WTC11 (cell line): ENCODE measurements around the gene FCGR3B.
"Not testable (repeated sequence)": the region's sequence is repeated elsewhere in the genome, so short reads cannot be mapped to it uniquely, and the experiment has no call there.

Source experiments
- TF ChIP-seq, protein P1 (sequence below): fragments of 200-600 bp; IDR thresholded peaks from 2 replicates; pipeline ENCODE4 v1.8.0; 2022; ENCODE audit warnings: antibody characterized with exemption
- TF ChIP-seq, protein P2 (sequence below): sonication (generic); formaldehyde crosslinking; IDR thresholded peaks from 2 replicates; pipeline ENCODE4 v1.8.1; 2022; ENCODE audit warnings: low read depth, missing genetic modification reagents, borderline replicate concordance

DNA sequence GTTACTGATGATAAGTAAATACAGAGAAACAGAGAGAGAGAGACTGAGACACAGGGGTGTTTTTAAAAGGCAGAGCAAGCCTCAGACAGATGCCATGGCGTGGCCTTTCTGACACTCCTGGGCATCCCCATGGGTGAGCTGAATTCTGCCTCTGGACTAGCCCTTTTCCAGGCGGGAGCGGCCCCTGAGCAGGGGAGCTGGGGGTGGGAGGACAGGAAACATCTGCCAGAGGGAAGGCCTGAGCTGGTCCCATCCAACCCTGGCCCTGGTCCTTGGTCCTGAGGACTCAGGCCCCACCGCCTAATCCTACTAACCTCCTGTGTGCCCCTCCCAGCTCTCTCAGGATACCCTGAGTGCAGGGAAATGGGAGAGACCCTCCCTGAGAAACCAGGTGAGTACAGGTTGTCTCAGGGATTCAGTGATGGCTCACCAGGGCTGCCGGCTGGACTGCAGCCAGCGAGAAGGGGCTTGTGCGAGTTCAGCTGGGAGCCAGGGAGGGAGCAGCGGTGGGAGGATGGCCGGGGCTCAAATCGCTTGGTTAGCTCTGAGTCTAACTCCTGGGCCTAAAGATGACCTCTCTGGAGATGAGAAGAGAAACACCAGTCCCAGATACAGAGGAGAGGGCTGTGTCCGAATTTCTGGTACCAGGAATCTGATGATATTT, 37.8 kb downstream of the FCGR3B start:
- TF ChIP-seq, protein P1, sequence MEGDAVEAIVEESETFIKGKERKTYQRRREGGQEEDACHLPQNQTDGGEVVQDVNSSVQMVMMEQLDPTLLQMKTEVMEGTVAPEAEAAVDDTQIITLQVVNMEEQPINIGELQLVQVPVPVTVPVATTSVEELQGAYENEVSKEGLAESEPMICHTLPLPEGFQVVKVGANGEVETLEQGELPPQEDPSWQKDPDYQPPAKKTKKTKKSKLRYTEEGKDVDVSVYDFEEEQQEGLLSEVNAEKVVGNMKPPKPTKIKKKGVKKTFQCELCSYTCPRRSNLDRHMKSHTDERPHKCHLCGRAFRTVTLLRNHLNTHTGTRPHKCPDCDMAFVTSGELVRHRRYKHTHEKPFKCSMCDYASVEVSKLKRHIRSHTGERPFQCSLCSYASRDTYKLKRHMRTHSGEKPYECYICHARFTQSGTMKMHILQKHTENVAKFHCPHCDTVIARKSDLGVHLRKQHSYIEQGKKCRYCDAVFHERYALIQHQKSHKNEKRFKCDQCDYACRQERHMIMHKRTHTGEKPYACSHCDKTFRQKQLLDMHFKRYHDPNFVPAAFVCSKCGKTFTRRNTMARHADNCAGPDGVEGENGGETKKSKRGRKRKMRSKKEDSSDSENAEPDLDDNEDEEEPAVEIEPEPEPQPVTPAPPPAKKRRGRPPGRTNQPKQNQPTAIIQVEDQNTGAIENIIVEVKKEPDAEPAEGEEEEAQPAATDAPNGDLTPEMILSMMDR: not testable (repeated sequence)
- TF ChIP-seq, protein P2, sequence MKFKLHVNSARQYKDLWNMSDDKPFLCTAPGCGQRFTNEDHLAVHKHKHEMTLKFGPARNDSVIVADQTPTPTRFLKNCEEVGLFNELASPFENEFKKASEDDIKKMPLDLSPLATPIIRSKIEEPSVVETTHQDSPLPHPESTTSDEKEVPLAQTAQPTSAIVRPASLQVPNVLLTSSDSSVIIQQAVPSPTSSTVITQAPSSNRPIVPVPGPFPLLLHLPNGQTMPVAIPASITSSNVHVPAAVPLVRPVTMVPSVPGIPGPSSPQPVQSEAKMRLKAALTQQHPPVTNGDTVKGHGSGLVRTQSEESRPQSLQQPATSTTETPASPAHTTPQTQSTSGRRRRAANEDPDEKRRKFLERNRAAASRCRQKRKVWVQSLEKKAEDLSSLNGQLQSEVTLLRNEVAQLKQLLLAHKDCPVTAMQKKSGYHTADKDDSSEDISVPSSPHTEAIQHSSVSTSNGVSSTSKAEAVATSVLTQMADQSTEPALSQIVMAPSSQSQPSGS (CRISPR knock-in tag): not testable (repeated sequence)
